WTC11 (cell line): ENCODE data around the gene C3. TPM values are rescaled to one million over a fixed set of nuclear protein-coding genes. Genes with fewer than 3 reads are reported as not detected.

Source experiments
- ATAC-seq: fragments of 200-7000 bp; cut with Tn5 transposase; 2 replicates; pipeline ENCODE4 v1.10.0; 2021; ENCODE audit warnings: mild to moderate bottlenecking, moderate library complexity
- CTCF ChIA-PET: fragments of 300-600 bp; sonication (Branson Sonifier 250); formaldehyde crosslinking; loops from one replicate; lab custom pipeline; 2021; ENCODE audit warnings: antibody characterized with exemption; lab: Charles Lee
- POLR2A ChIA-PET: fragments of 350-600 bp; sonication (Branson Sonifier 250); formaldehyde crosslinking; loops from one replicate; lab custom pipeline; 2021; ENCODE audit warnings: antibody characterized with exemption; lab: Charles Lee
- DNase-seq: peaks from one replicate; pipeline ENCODE4 v3.0.0; 2021; ENCODE audit warnings: low spot score
- H3K27ac Mint-ChIP-seq: 2 replicates; pipeline ENCODE4 v1.8.0; 2021; ENCODE audit warnings: mixed read lengths
- H3K27me3 Mint-ChIP-seq: 2 replicates; pipeline ENCODE4 v1.8.0; 2021; ENCODE audit warnings: low read depth, mild to moderate bottlenecking, moderate library complexity, mixed read lengths
- H3K36me3 Mint-ChIP-seq: 2 replicates; pipeline ENCODE4 v1.8.0; 2021; ENCODE audit warnings: mixed read lengths
- H3K4me1 Mint-ChIP-seq: 2 replicates; pipeline ENCODE4 v1.8.0; 2022; ENCODE audit warnings: mixed read lengths
- H3K4me3 Mint-ChIP-seq: 2 replicates; pipeline ENCODE4 v1.8.0; 2021; ENCODE audit warnings: mild to moderate bottlenecking, moderate library complexity, mixed read lengths
- H3K9me3 Mint-ChIP-seq: 2 replicates; pipeline ENCODE4 v1.8.0; 2021; ENCODE audit warnings: mixed read lengths
- AFF4 ChIP-seq: sonication (generic); formaldehyde crosslinking; IDR thresholded peaks from 2 replicates; pipeline ENCODE4 v1.8.1; 2023; ENCODE audit warnings: mild to moderate bottlenecking, missing genetic modification reagents, borderline replicate concordance
- E2F1 ChIP-seq: sonication (generic); formaldehyde crosslinking; IDR thresholded peaks from 2 replicates; pipeline ENCODE4 v1.8.0; 2022; ENCODE audit warnings: mild to moderate bottlenecking, missing genetic modification reagents
- EMX1 ChIP-seq: fragments of 250-450 bp; sonication (Bioruptor Pico); IDR thresholded peaks from 2 replicates; pipeline ENCODE4 v1.8.0; 2021; ENCODE audit warnings: mild to moderate bottlenecking
- ETV6 ChIP-seq: sonication (generic); formaldehyde crosslinking; IDR thresholded peaks from 2 replicates; pipeline ENCODE4 v1.8.1; 2022; ENCODE audit warnings: mild to moderate bottlenecking, missing genetic modification reagents
- FOXJ3 ChIP-seq: sonication (generic); formaldehyde crosslinking; IDR thresholded peaks from 2 replicates; pipeline ENCODE4 v1.9.0; 2021; ENCODE audit warnings: missing genetic modification reagents, mild to moderate bottlenecking, borderline replicate concordance
- FOXP4 ChIP-seq: sonication (generic); formaldehyde crosslinking; IDR thresholded peaks from 2 replicates; pipeline ENCODE4 v1.8.0; 2022; ENCODE audit warnings: mild to moderate bottlenecking, missing genetic modification reagents
- HMGA2 ChIP-seq: fragments of 250-450 bp; sonication (Bioruptor Pico); IDR thresholded peaks from 2 replicates; pipeline ENCODE4 v1.4.0; 2021; ENCODE audit warnings: mild to moderate bottlenecking, moderate library complexity
- NR2C2 ChIP-seq: sonication (generic); formaldehyde crosslinking; IDR thresholded peaks from 2 replicates; pipeline ENCODE4 v1.8.0; 2022; ENCODE audit warnings: mild to moderate bottlenecking, missing genetic modification reagents
- STAT6 ChIP-seq: sonication (generic); formaldehyde crosslinking; conservative IDR thresholded peaks from 2 replicates; pipeline ENCODE4 v1.8.1; 2023; ENCODE audit warnings: mild to moderate bottlenecking, low read depth, missing genetic modification reagents, moderate library complexity
- TEAD4 ChIP-seq: sonication (generic); formaldehyde crosslinking; IDR thresholded peaks from 2 replicates; pipeline ENCODE4 v1.8.0; 2022; ENCODE audit warnings: mild to moderate bottlenecking, missing genetic modification reagents
- USF1 ChIP-seq: sonication (generic); formaldehyde crosslinking; IDR thresholded peaks from 2 replicates; pipeline ENCODE4 v1.8.0; 2022; ENCODE audit warnings: mild to moderate bottlenecking, missing genetic modification reagents
- USF2 ChIP-seq: sonication (generic); formaldehyde crosslinking; IDR thresholded peaks from 2 replicates; pipeline ENCODE4 v1.8.1; 2023; ENCODE audit warnings: mild to moderate bottlenecking, missing genetic modification reagents, moderate library complexity
- ZBTB43 ChIP-seq: sonication (generic); formaldehyde crosslinking; IDR thresholded peaks from 2 replicates; pipeline ENCODE4 v1.8.1; 2023; ENCODE audit warnings: mild to moderate bottlenecking, missing genetic modification reagents
- ZNF121 ChIP-seq: sonication (generic); formaldehyde crosslinking; IDR thresholded peaks from 2 replicates; pipeline ENCODE4 v1.8.0; 2023; ENCODE audit warnings: missing genetic modification reagents
- ZNF232 ChIP-seq: sonication (generic); formaldehyde crosslinking; IDR thresholded peaks from 2 replicates; pipeline ENCODE4 v1.8.0; 2022; ENCODE audit warnings: mild to moderate bottlenecking, missing genetic modification reagents
- ZNF396 ChIP-seq: fragments of 250-450 bp; sonication (Bioruptor Pico); IDR thresholded peaks from 2 replicates; pipeline ENCODE4 v1.8.0; 2021; ENCODE audit warnings: mild to moderate bottlenecking, moderate library complexity, borderline replicate concordance
- total RNA-seq: library from RNA; stranded (reverse); gene quantifications from 3 replicates; pipeline ENCODE4 v1.2.3, GENCODE V29; 2021

C3 gene
- total RNA-seq, 1 experiment from 2014 or later: 7.0 TPM

GRCh38 chr19:6730941-6731670, 10.7 kb upstream of the C3 start (continued):
- TF ChIP-seq AFF4 (CRISPR knock-in tag) (no peak), STAT6 (no peak), TEAD4 (no peak), FOXJ3 (CRISPR knock-in tag) (no peak)
- TF ChIP-seq, all 79 proteins: peak for 0

GRCh38 chr19:6730153-6730804, 9.8 kb upstream of the C3 start:
- ChIA-PET POLR2A (interaction anchor here (1.2 kb wide), 1 partner anchor 22 kb away, joined by 3 read pairs; no protein-coding TSS in a partner anchor), CTCF (interaction anchor here (0.6 to 1.0 kb wide), 3 partner anchors 38 to 214 kb away, joined by 3 to 4 read pairs (median 3); no protein-coding TSS in a partner anchor)
- peaks cover 9% of the 10 kb centered on the region for H3K4me1 Mint-ChIP-seq
- no peak overlapping the region for H3K27ac Mint-ChIP-seq
- H3K27me3 Mint-ChIP-seq: no peaks in the 10 kb centered on the region
- DNase-seq (peak; percentile 94), ATAC-seq (peak; percentile 93)
- peaks cover 9% of the 10 kb centered on the region for H3K36me3 Mint-ChIP-seq
- H3K9me3 Mint-ChIP-seq: 0 out of 2 replicates have a peak, but pooled peaks cover 6% of the 10 kb centered on the region
- no peak overlapping the region for H3K4me3 Mint-ChIP-seq
- no peak for TF ChIP-seq ZNF396
- TF ChIP-seq EMX1 (CRISPR knock-in tag): no peak
- no peak for TF ChIP-seq USF2 (CRISPR knock-in tag)
- no peak for TF ChIP-seq ZNF232 (CRISPR knock-in tag)
- no peak for TF ChIP-seq ETV6 (CRISPR knock-in tag)
- TF ChIP-seq ZBTB43 (CRISPR knock-in tag): no peak
- no peak for TF ChIP-seq USF1 (CRISPR knock-in tag)
- no peak for TF ChIP-seq HMGA2 (CRISPR knock-in tag)
- no peak for TF ChIP-seq ZNF121 (CRISPR knock-in tag)
- no peak for TF ChIP-seq E2F1 (CRISPR knock-in tag)
- no peak for TF ChIP-seq FOXP4 (CRISPR knock-in tag)
- no peak for TF ChIP-seq NR2C2
- TF ChIP-seq AFF4 (CRISPR knock-in tag): no peak
